Muscle of leg (tissue), 11 donors: ENCODE measurements around the gene TBCD. TPM values are rescaled to one million over a fixed set of nuclear protein-coding genes. Genes with fewer than 3 reads are reported as not detected.

ENCODE experiments used
- DNase-seq: peaks from one replicate; pipeline ENCODE4 v3.0.0; 2013
- H3K27ac ChIP-seq: one replicate; pipeline ENCODE4 v1.5.1; 2013; ENCODE audit warnings: mild to moderate bottlenecking, low read length, control low read depth
- H3K27me3 ChIP-seq: one replicate; pipeline ENCODE4 v1.6.1; 2013; ENCODE audit warnings: low read length; ENCODE audit not compliant: control insufficient read depth, insufficient read depth
- H3K36me3 ChIP-seq: one replicate; pipeline ENCODE4 v1.6.1; 2013; ENCODE audit warnings: low read length; ENCODE audit not compliant: control insufficient read depth, insufficient read depth
- H3K4me1 ChIP-seq: one replicate; pipeline ENCODE4 v1.6.1; 2013; ENCODE audit warnings: low read length; ENCODE audit not compliant: control insufficient read depth, insufficient read depth
- H3K4me3 ChIP-seq: one replicate; pipeline ENCODE4 v1.5.1; 2013; ENCODE audit warnings: low read length, control low read depth
- H3K9me3 ChIP-seq: replicated peaks from 2 replicates; pipeline ENCODE4 v1.6.1; 2013; ENCODE audit warnings: low read depth, low read length; ENCODE audit not compliant: control insufficient read depth
- WGBS: methylation state at CpG from one replicate; pipeline ENCODE4 v1.1.5; 2013; ENCODE audit warnings: missing lambda C conversion rate; ENCODE audit not compliant: insufficient coverage; 5-methylcytosine and 5-hydroxymethylcytosine counted together
- polyA plus RNA-seq, 8 donors: library from polyadenylated mRNA; unstranded; fragments of 120-200 nt; gene quantifications; one replicate each; pipeline versions ENCODE4 v1.2.1 to v1.2.3, GENCODE V29; 2013; ENCODE audit warnings: inconsistent platforms in 1 of 8, low replicate concordance in 1 of 8; ENCODE audit not compliant: insufficient read length in 8 of 8, insufficient read depth in 1 of 8
- total RNA-seq: library from RNA; stranded (reverse); fragments of 120-200 nt; gene quantifications from one replicate; pipeline ENCODE4 v1.2.4, GENCODE V29; 2013

TBCD gene
- total and polyA plus RNA-seq, 9 donors, result 47.8 to 77.4 (median 62.3) TPM

GRCh38 chr17:82830249-82830661 lies 78.4 kb downstream of the TBCD start:
- Histone ChIP-seq H3K9me3 (no peaks in the 10 kb centered on the region), H3K27me3 (no peaks in the 10 kb centered on the region), H3K4me3 (no peak overlapping the region), H3K36me3 (peaks cover 24% of the 10 kb centered on the region), H3K27ac (no peak overlapping the region), H3K4me1 (peaks cover 8% of the 10 kb centered on the region)
- DNase-seq, result peak; percentile 76
- 41% methylated on average over 22 of the region's 22 CpGs for WGBS

GRCh38 chr17:82831041-82831817 lies 79.4 kb downstream of the TBCD start:
- H3K27me3 ChIP-seq, result no peaks in the 10 kb centered on the region
- DNase-seq, result no peak
- peaks cover 25% of the 10 kb centered on the region for H3K36me3 ChIP-seq
- H3K4me1 ChIP-seq, result peaks cover 10% of the 10 kb centered on the region
- no peak overlapping the region for H3K27ac ChIP-seq
- H3K4me3 ChIP-seq, result no peak overlapping the region
- 88% methylated on average over 29 of the region's 29 CpGs for WGBS
- no peaks in the 10 kb centered on the region for H3K9me3 ChIP-seq

- Histone ChIP-seq H3K9me3 (no peaks in the 10 kb centered on the region), H3K27ac (no peak overlapping the region), H3K36me3 (peaks cover 26% of the 10 kb centered on the region), H3K4me1 (peaks cover 14% of the 10 kb centered on the region), H3K27me3 (no peaks in the 10 kb centered on the region), H3K4me3 (no peak overlapping the region)
- WGBS, result 85% methylated on average over 17 of the region's 18 CpGs
- DNase-seq, result no peak
Observed at GRCh38 chr17:82831818-82832200, 79.9 kb downstream of the TBCD start.

- Histone ChIP-seq H3K36me3 (peaks cover 25% of the 10 kb centered on the region), H3K4me1 (peaks cover 16% of the 10 kb centered on the region), H3K9me3 (no peaks in the 10 kb centered on the region), H3K27me3 (no peaks in the 10 kb centered on the region), H3K4me3 (no peak overlapping the region), H3K27ac (no peak overlapping the region)
- WGBS, result 55% methylated on average over 19 of the region's 20 CpGs
- no peak for DNase-seq
Observed at GRCh38 chr17:82832411-82832810, 80.5 kb downstream of the TBCD start.

GRCh38 chr17:82832881-82833475 lies 81.1 kb downstream of the TBCD start:
- WGBS, result 92% methylated on average over 10 of the region's 20 CpGs
- DNase-seq, result no peak
- Histone ChIP-seq H3K36me3 (peaks cover 20% of the 10 kb centered on the region), H3K4me1 (peaks cover 21% of the 10 kb centered on the region), H3K9me3 (no peaks in the 10 kb centered on the region), H3K27me3 (no peaks in the 10 kb centered on the region), H3K27ac (no peak overlapping the region), H3K4me3 (no peak overlapping the region)

GRCh38 chr17:82835122-82835521 lies 83.3 kb downstream of the TBCD start:
- DNase-seq, result no peak
- no peaks in the 10 kb centered on the region for H3K27me3 ChIP-seq
- no peak overlapping the region for H3K27ac ChIP-seq
- H3K36me3 ChIP-seq, result peaks cover 9% of the 10 kb centered on the region
- peaks cover 22% of the 10 kb centered on the region for H3K4me1 ChIP-seq
- H3K9me3 ChIP-seq, result no peaks in the 10 kb centered on the region
- WGBS, result 73% methylated on average over 5 of the region's 9 CpGs
- H3K4me3 ChIP-seq, result no peak overlapping the region

GRCh38 chr17:82835766-82836512 lies 84.1 kb downstream of the TBCD start:
- WGBS, result 78% methylated on average over 23 of the region's 28 CpGs
- no peak for DNase-seq
- H3K9me3 ChIP-seq, result no peaks in the 10 kb centered on the region
- no peak overlapping the region for H3K27ac ChIP-seq
- no peak overlapping the region for H3K4me3 ChIP-seq
- no peaks in the 10 kb centered on the region for H3K27me3 ChIP-seq
- peaks cover 17% of the 10 kb centered on the region for H3K4me1 ChIP-seq
- H3K36me3 ChIP-seq, result peaks cover 9% of the 10 kb centered on the region

- DNase-seq, result peak; percentile 21
- Histone ChIP-seq H3K4me3 (no peak overlapping the region), H3K27ac (peak overlapping the region; percentile 37), H3K9me3 (no peaks in the 10 kb centered on the region), H3K4me1 (peaks cover 17% of the 10 kb centered on the region), H3K27me3 (no peaks in the 10 kb centered on the region), H3K36me3 (peaks cover 5% of the 10 kb centered on the region)
- 70% methylated on average over 12 of the region's 12 CpGs for WGBS
Observed at GRCh38 chr17:82836823-82837357, 85.0 kb downstream of the TBCD start.

GRCh38 chr17:82837586-82838320 lies 85.9 kb downstream of the TBCD start:
- H3K36me3 ChIP-seq, result peaks cover 5% of the 10 kb centered on the region
- no peak overlapping the region for H3K4me3 ChIP-seq

More at GRCh38 chr17:82837586-82838320, 85.9 kb downstream of the TBCD start:
- peaks cover 17% of the 10 kb centered on the region for H3K4me1 ChIP-seq
- no peaks in the 10 kb centered on the region for H3K9me3 ChIP-seq
- WGBS, result 82% methylated on average over 7 of the region's 13 CpGs
- H3K27ac ChIP-seq, result peak overlapping the region; percentile 51
- no peak for DNase-seq
- H3K27me3 ChIP-seq, result no peaks in the 10 kb centered on the region
